HG03025 (cell line): ENCODE data around the gene PRR20D.
"Not testable (repeated sequence)": the region's sequence is repeated elsewhere in the genome, so short reads cannot be mapped to it uniquely, and the experiment has no call there.

ENCODE experiments used
- ATAC-seq: cut with Tn5 transposase; IDR thresholded peaks from one replicate; pipeline ENCODE4 v1.9.1; 2021; ENCODE audit warnings: mild to moderate bottlenecking, moderate library complexity; ENCODE audit not compliant: unreplicated experiment, low FRiP score

Gene PRR20D

GRCh38 chr13:57160332-57160731 is at the start of gene PRR20D:
Gene PRR20D (plus strand): TSS chr13:57160632. CDS start chr13:57161019, 387 bp downstream.
- ATAC-seq: not testable (repeated sequence)

GRCh38 chr13:57114945-57115344 is 45.5 kb upstream of the PRR20D start:
- ATAC-seq: no peak

- ATAC-seq: no peak
These were observed 36.8 kb upstream of the PRR20D start for GRCh38 chr13:57123681-57124080.

- no peak for ATAC-seq
These were observed 31.5 kb upstream of the PRR20D start for GRCh38 chr13:57128909-57129308.

GRCh38 chr13:57136093-57136492 is 24.3 kb upstream of the PRR20D start:
- ATAC-seq: no peak

GRCh38 chr13:57137585-57137984 is 22.8 kb upstream of the PRR20D start:
- ATAC-seq: no peak

GRCh38 chr13:57138988-57139387 is 21.4 kb upstream of the PRR20D start:
- no peak for ATAC-seq

GRCh38 chr13:57139781-57140180 is 20.7 kb upstream of the PRR20D start:
- not testable (repeated sequence) for ATAC-seq

- ATAC-seq: not testable (repeated sequence)
These were observed 20.0 kb upstream of the PRR20D start, which contains the start of gene PRR20A for GRCh38 chr13:57140235-57140968. Gene PRR20A (plus strand): TSS chr13:57140918. CDS start chr13:57141305, 387 bp downstream.

- not testable (repeated sequence) for ATAC-seq
These were observed 13.2 kb upstream of the PRR20D start, which contains the start of gene PRR20B for GRCh38 chr13:57147188-57147587. Gene PRR20B (plus strand): TSS chr13:57147488. CDS start chr13:57147875, 387 bp downstream.

- ATAC-seq: not testable (repeated sequence)
These were observed 12.3 kb upstream of the PRR20D start for GRCh38 chr13:57148106-57148505.

- ATAC-seq: not testable (repeated sequence)
These were observed 6.7 kb upstream of the PRR20D start, which contains the start of gene PRR20C for GRCh38 chr13:57153761-57154160. Gene PRR20C (plus strand): TSS chr13:57154061. CDS start chr13:57154448, 387 bp downstream.

GRCh38 chr13:57166897-57167296 is 6.5 kb downstream of the PRR20D start, which contains the start of gene PRR20E:
Gene PRR20E (plus strand): TSS chr13:57167197. CDS start chr13:57167584, 387 bp downstream.
- not testable (repeated sequence) for ATAC-seq

- no peak for ATAC-seq
These were observed 31.2 kb downstream of the PRR20D start for GRCh38 chr13:57191667-57192066.

GRCh38 chr13:57212989-57213388 is 52.6 kb downstream of the PRR20D start:
- no peak for ATAC-seq
